Ascending aorta (tissue), 2 donors: ENCODE measurements around the gene WAS. TPM values are rescaled to one million over a fixed set of nuclear protein-coding genes. Genes with fewer than 3 reads are reported as not detected.

ENCODE experiments used
- DNase-seq, 2 donors: peaks; one replicate each; pipeline ENCODE4 v3.0.0-alpha.2; 2019; ENCODE audit warnings: low spot score in 2 of 2
- H3K27ac ChIP-seq, 2 donors: fragments of 200-600 bp; sonication (generic); one replicate each; pipeline ENCODE4 v1.5.1; 2016 to 2017; ENCODE audit warnings: mild to moderate bottlenecking in 1 of 2
- H3K27me3 ChIP-seq: fragments of 200-600 bp; sonication (generic); one replicate; pipeline ENCODE4 v1.5.1; 2017
- H3K36me3 ChIP-seq, 2 donors: fragments of 200-600 bp; sonication (generic); one replicate each; pipeline ENCODE4 v1.5.1; 2016
- H3K4me1 ChIP-seq, 2 donors: fragments of 200-600 bp; sonication (generic); one replicate each; pipeline ENCODE4 v1.5.1; 2016 to 2017; ENCODE audit warnings: mild to moderate bottlenecking in 1 of 2
- H3K4me3 ChIP-seq, 2 donors: fragments of 200-600 bp; sonication (generic); one replicate each; pipeline ENCODE4 v1.5.1; 2016 to 2017; ENCODE audit warnings: mild to moderate bottlenecking in 1 of 2
- H3K9me3 ChIP-seq, 2 donors: fragments of 200-600 bp; sonication (generic); one replicate each; pipeline ENCODE4 v1.5.1; 2016
- CTCF ChIP-seq, 3 experiments: fragments of 200-600 bp in 2 of 3; fragments of 450-650 bp in 1 of 3; sonication (generic) in 2 of 3; IDR thresholded peaks; one replicate each; pipeline ENCODE4 v1.5.1; 2016 to 2019; ENCODE audit warnings: antibody characterized with exemption in 3 of 3, mild to moderate bottlenecking in 1 of 3, moderate library complexity in 1 of 3
- intact Hi-C: fragments of 100-400 bp; cut with DNase I; formaldehyde crosslinking; loops from one replicate; pipeline ENCODE4 v1.15.1; 2023
- total RNA-seq: library from RNA; depleted of rRNA; stranded (reverse); fragments of >200 nt; gene quantifications from one replicate; pipeline ENCODE4 v1.1.0, GENCODE V29; 2016

Gene WAS
- total RNA-seq, 1 donor from 2014 or later = 29.5 TPM

- no peaks in the 10 kb centered on the region for H3K36me3 ChIP-seq
- peak; percentile 67 to 94 for DNase-seq
- H3K9me3 ChIP-seq = no peaks in the 10 kb centered on the region
- intact Hi-C loops = loop anchor here (1.0 to 2.0 kb wide), 3 partner anchors 41 to 159 kb away; partner anchors contain the start of genes PQBP1, SUV39H1 and TIMM17B
- no peak for TF ChIP-seq CTCF (IDR thresholded peaks at IDR 0.05)
- H3K4me3 ChIP-seq = peak overlapping the region; percentile 56 to 67
- peak overlapping the region; percentile 84 to 85 for H3K27ac ChIP-seq
- no peaks in the 10 kb centered on the region for H3K27me3 ChIP-seq
- H3K4me1 ChIP-seq = no peaks in the 10 kb centered on the region
Observed at GRCh38 chrX:48737213-48737938, 53.8 kb downstream of the WAS start.

GRCh38 chrX:48737940-48738339 lies 54.3 kb downstream of the WAS start:
- TF ChIP-seq CTCF (IDR thresholded peaks at IDR 0.05) = no peak
- H3K36me3 ChIP-seq = no peaks in the 10 kb centered on the region
- intact Hi-C loops = loop anchor here (1.0 to 2.0 kb wide), 3 partner anchors 42 to 159 kb away; partner anchors contain the start of genes PQBP1, SUV39H1 and TIMM17B
- H3K4me3 ChIP-seq = peak overlapping the region; percentile 56 to 67
- no peaks in the 10 kb centered on the region for H3K4me1 ChIP-seq
- H3K27me3 ChIP-seq = no peaks in the 10 kb centered on the region
- peak overlapping the region; percentile 84 to 85 for H3K27ac ChIP-seq
- no peak for DNase-seq
- no peaks in the 10 kb centered on the region for H3K9me3 ChIP-seq

Other genes starting within 250 kb of the WAS start
- 39.6 TPM for gene SLC38A5, start 213.5 kb upstream of the WAS start, total RNA-seq
- gene FTSJ1, start 207.6 kb upstream of the WAS start, total RNA-seq = 159 TPM
- gene PORCN, start 174.8 kb upstream of the WAS start, total RNA-seq = 6.2 TPM
- 76.2 TPM for gene EBP, start 162.0 kb upstream of the WAS start, total RNA-seq
- 8.2 TPM for gene TBC1D25, start 144.1 kb upstream of the WAS start, total RNA-seq
- 119 TPM for gene RBM3, start 109.3 kb upstream of the WAS start, total RNA-seq
- 87.1 TPM for gene WDR13, start 86.3 kb upstream of the WAS start, total RNA-seq
- gene SUV39H1, start 12.9 kb downstream of the WAS start, total RNA-seq = 0.21 TPM
- not detected for gene GLOD5, start 77.9 kb downstream of the WAS start, total RNA-seq
- gene GATA1, start 102.8 kb downstream of the WAS start, total RNA-seq = not detected
- gene HDAC6, start 118.3 kb downstream of the WAS start, total RNA-seq = 157 TPM
- not detected for gene ERAS, start 142.7 kb downstream of the WAS start, total RNA-seq
- not detected for gene PCSK1N, start 151.8 kb downstream of the WAS start, total RNA-seq
- 15.3 TPM for gene TIMM17B, start 214.0 kb downstream of the WAS start, total RNA-seq
- gene PQBP1, start 214.1 kb downstream of the WAS start, total RNA-seq = 14.8 TPM
- gene SLC35A2, start 227.8 kb downstream of the WAS start, total RNA-seq = 20.2 TPM
- gene PIM2, start 235.2 kb downstream of the WAS start, total RNA-seq = 5.6 TPM